Hematopoietic multipotent progenitor cell (in vitro differentiated cells): Measurements from ENCODE around the gene MEGF8. TPM values are rescaled to one million over a fixed set of nuclear protein-coding genes. Genes with fewer than 3 reads are reported as not detected.

Source experiments
- DNase-seq, 3 donors: peaks; one replicate each; pipeline ENCODE4 v3.0.0-alpha.2; 2011 to 2015; ENCODE audit warnings: low read depth in 2 of 3, low spot score in 2 of 3
- total RNA-seq: library from RNA; depleted of rRNA; stranded (reverse); fragments of >200 nt; gene quantifications from one replicate; pipeline ENCODE4 v1.2.3, GENCODE V29; 2012

The MEGF8 gene
- total RNA-seq = 17.2 TPM

GRCh38 chr19:42325308-42325895 is at the start of gene MEGF8:
MEGF8 (plus strand) TSS chr19:42325635; CDS start chr19:42326244, 609 bp downstream.
- DNase-seq = peak; percentile 90 to 99 (median 99)

- DNase-seq = no peak
These were observed 49.2 kb upstream of the MEGF8 start for GRCh38 chr19:42276284-42276683.

GRCh38 chr19:42276821-42277220 is 48.6 kb upstream of the MEGF8 start:
- no peak for DNase-seq

GRCh38 chr19:42277821-42278451 is 47.5 kb upstream of the MEGF8 start:
- no peak for DNase-seq

- no peak for DNase-seq
These were observed 46.8 kb upstream of the MEGF8 start for GRCh38 chr19:42278452-42279154.

- DNase-seq = no peak
These were observed 46.1 kb upstream of the MEGF8 start for GRCh38 chr19:42279155-42279901.

- peak; percentile 63 to 90 (median 82) for DNase-seq
These were observed 45.3 kb upstream of the MEGF8 start for GRCh38 chr19:42279902-42280814.

GRCh38 chr19:42280815-42281145 is 44.7 kb upstream of the MEGF8 start:
- no peak for DNase-seq

- peak in 1 of 3 donors; percentile 42 for DNase-seq
These were observed 44.1 kb upstream of the MEGF8 start for GRCh38 chr19:42281146-42281826.

- peak in 1 of 3 donors; percentile 54 for DNase-seq
These were observed 43.3 kb upstream of the MEGF8 start for GRCh38 chr19:42281827-42282762.

GRCh38 chr19:42282819-42283187 is 42.6 kb upstream of the MEGF8 start:
- DNase-seq = no peak

GRCh38 chr19:42283188-42284065 is 42.0 kb upstream of the MEGF8 start:
- DNase-seq = peak; percentile 93 to 96 (median 96)

GRCh38 chr19:42284066-42284501 is 41.4 kb upstream of the MEGF8 start:
- DNase-seq = peak in 2 of 3 donors; percentile 79 to 84

GRCh38 chr19:42284591-42285341 is 40.7 kb upstream of the MEGF8 start:
- DNase-seq = peak in 1 of 3 donors; percentile 17

GRCh38 chr19:42285541-42285941 is 39.9 kb upstream of the MEGF8 start:
- peak in 1 of 3 donors; percentile 77 for DNase-seq

GRCh38 chr19:42285988-42286348 is 39.5 kb upstream of the MEGF8 start:
- DNase-seq = no peak
